Neural cell (in vitro differentiated cells): ENCODE measurements around the gene ACP6. TPM values are rescaled to one million over a fixed set of nuclear protein-coding genes. Genes with fewer than 3 reads are reported as not detected.

ENCODE experiments used
- H2AFZ ChIP-seq: fragments of 200-600, 300-800 bp; sonication (generic), shearing (Covaris generic); 2 replicates; pipeline ENCODE4 v1.6.0; 2014; ENCODE audit warnings: low read depth, mild to moderate bottlenecking, antibody characterized with exemption, low read length, moderate library complexity
- H3F3A ChIP-seq: fragments of 200-600 bp; shearing (Covaris generic); 2 replicates; pipeline ENCODE4 v1.6.1; 2016; ENCODE audit warnings: mild to moderate bottlenecking, moderate library complexity, mixed read lengths, antibody characterized with exemption, low read length; ENCODE audit not compliant: insufficient read depth, poor library complexity, severe bottlenecking
- H3K27ac ChIP-seq: fragments of 200-600, 300-800 bp; sonication (generic), shearing (Covaris generic); 2 replicates; pipeline ENCODE4 v1.5.1; 2014; ENCODE audit warnings: mild to moderate bottlenecking, low read length, moderate library complexity
- H3K27me3 ChIP-seq: fragments of 300-800, 200-600 bp; sonication (generic), shearing (Covaris generic); 2 replicates; pipeline ENCODE4 v1.6.0; 2014; ENCODE audit warnings: mild to moderate bottlenecking, low read depth, low read length, moderate library complexity; ENCODE audit not compliant: insufficient read depth
- H3K36me3 ChIP-seq: fragments of 300-800, 200-600 bp; sonication (generic), shearing (Covaris generic); 2 replicates; pipeline ENCODE4 v1.5.1; 2014; ENCODE audit warnings: mild to moderate bottlenecking, antibody characterized with exemption, low read length, moderate library complexity; ENCODE audit not compliant: insufficient read depth
- H3K4me2 ChIP-seq: fragments of 300-800, 200-600 bp; sonication (generic), shearing (Covaris generic); 2 replicates; pipeline ENCODE4 v1.6.0; 2014; ENCODE audit warnings: mild to moderate bottlenecking, low read length
- H3K4me3 ChIP-seq: fragments of 300-800, 200-600 bp; sonication (generic), shearing (Covaris generic); 2 replicates; pipeline ENCODE4 v1.5.1; 2014; ENCODE audit warnings: mild to moderate bottlenecking, low read length, moderate library complexity
- H3K79me2 ChIP-seq: fragments of 200-600 bp; shearing (Covaris generic); replicated peaks from 2 replicates; pipeline ENCODE4 v1.6.0; 2014; ENCODE audit warnings: mild to moderate bottlenecking, low read length, moderate library complexity; ENCODE audit not compliant: insufficient read depth
- H3K9ac ChIP-seq: fragments of 300-800, 200-600 bp; sonication (generic), shearing (Covaris generic); 2 replicates; pipeline ENCODE4 v1.6.1; 2016; ENCODE audit warnings: mild to moderate bottlenecking, low read length, mixed read lengths
- H3K9me2 ChIP-seq: fragments of 200-600 bp; shearing (Covaris generic); 2 replicates; pipeline ENCODE4 v1.6.1; 2016; ENCODE audit warnings: mild to moderate bottlenecking, low read length, mixed read lengths; ENCODE audit not compliant: insufficient read depth
- H3K9me3 ChIP-seq: fragments of 200-600, 300-800 bp; sonication (generic), shearing (Covaris generic); 2 replicates; pipeline ENCODE4 v1.6.1; 2016; ENCODE audit warnings: mild to moderate bottlenecking, mixed run types, low read length, moderate library complexity, mixed read lengths
- H4K20me1 ChIP-seq: fragments of 200-600 bp; shearing (Covaris generic); 2 replicates; pipeline ENCODE4 v1.6.1; 2016; ENCODE audit warnings: mild to moderate bottlenecking, mixed run types; ENCODE audit not compliant: insufficient read depth
- CTCF ChIP-seq: fragments of 450-650 bp; IDR thresholded peaks from 2 replicates; pipeline ENCODE4 v1.5.1; 2014; ENCODE audit warnings: antibody characterized with exemption, mild to moderate bottlenecking, moderate library complexity; ENCODE audit not compliant: poor library complexity, severe bottlenecking
- EP300 ChIP-seq: fragments of 450-650 bp; conservative IDR thresholded peaks from 2 replicates; pipeline ENCODE4 v1.6.1; 2014; ENCODE audit warnings: antibody characterized with exemption, mild to moderate bottlenecking, moderate library complexity; ENCODE audit not compliant: poor library complexity, severe bottlenecking
- EZH2 ChIP-seq: fragments of 200-600, 300-800 bp; shearing (Covaris generic), sonication (generic); IDR thresholded peaks from 2 replicates; pipeline ENCODE4 v1.6.1; 2014; ENCODE audit warnings: antibody characterized with exemption, low read length, borderline replicate concordance, mild to moderate bottlenecking; ENCODE audit not compliant: insufficient read depth, poor library complexity, severe bottlenecking
- MXI1 ChIP-seq: fragments of 450-650 bp; conservative IDR thresholded peaks from 2 replicates; pipeline ENCODE4 v1.6.1; 2014; ENCODE audit warnings: antibody characterized with exemption, mild to moderate bottlenecking; ENCODE audit not compliant: poor library complexity, severe bottlenecking
- POLR2AphosphoS5 ChIP-seq: IDR thresholded peaks from 2 replicates; pipeline ENCODE4 v1.6.1; 2012
- RAD21 ChIP-seq: fragments of 450-650 bp; conservative IDR thresholded peaks from 2 replicates; pipeline ENCODE4 v1.6.1; 2014; ENCODE audit warnings: antibody characterized with exemption, mild to moderate bottlenecking, moderate library complexity
- REST ChIP-seq: IDR thresholded peaks from 2 replicates; pipeline ENCODE4 v1.6.1; 2012; ENCODE audit warnings: borderline replicate concordance
- SMC3 ChIP-seq: fragments of 450-650 bp; conservative IDR thresholded peaks from 2 replicates; pipeline ENCODE4 v1.6.1; 2014; ENCODE audit warnings: antibody characterized with exemption, mild to moderate bottlenecking, moderate library complexity; ENCODE audit not compliant: poor library complexity
- TAF1 ChIP-seq: IDR thresholded peaks from 2 replicates; pipeline ENCODE4 v1.6.1; 2012; ENCODE audit warnings: low read depth
- polyA plus RNA-seq: library from polyadenylated mRNA; depleted of rRNA; stranded (reverse); fragments of >200 nt; gene quantifications from 2 replicates; pipeline ENCODE4 v1.2.3, GENCODE V29; 2014

Gene ACP6
- polyA plus RNA-seq, 1 donor from 2014 or later = 2.9 TPM

GRCh38 chr1:147608596-147608995, 61.7 kb downstream of the ACP6 start:
- Histone ChIP-seq H3K79me2 (peaks cover 32% of the 10 kb centered on the region), H3K36me3 (peaks cover 11% of the 10 kb centered on the region), H3K27me3 (no peaks in the 10 kb centered on the region), H4K20me1 (no peaks in the 10 kb centered on the region), H3K4me3 (no peak overlapping the region), H3K27ac (no peak overlapping the region), H2AFZ (no peak overlapping the region), H3K9ac (no peak overlapping the region), H3K9me2 (no peaks in the 10 kb centered on the region), H3K4me2 (no peak overlapping the region), H3K9me3 (no peaks in the 10 kb centered on the region), H3F3A (no peaks in the 10 kb centered on the region)
- TF ChIP-seq POLR2AphosphoS5 = no peak
- no peak for TF ChIP-seq SMC3
- no peak for TF ChIP-seq EP300
- no peak for TF ChIP-seq CTCF
- TF ChIP-seq REST = no peak
- no peak for TF ChIP-seq TAF1
- TF ChIP-seq MXI1 = no peak
- TF ChIP-seq EZH2 = no peak
- no peak for TF ChIP-seq RAD21

GRCh38 chr1:147605591-147605990, 64.7 kb downstream of the ACP6 start:
- Histone ChIP-seq H4K20me1 (no peaks in the 10 kb centered on the region), H3F3A (peaks cover 2% of the 10 kb centered on the region), H3K9me2 (no peaks in the 10 kb centered on the region), H3K27ac (no peak overlapping the region), H3K36me3 (peaks cover 4% of the 10 kb centered on the region), H3K79me2 (peaks cover 59% of the 10 kb centered on the region), H3K27me3 (no peaks in the 10 kb centered on the region), H3K9ac (no peak overlapping the region), H3K9me3 (no peaks in the 10 kb centered on the region), H3K4me2 (no peak overlapping the region), H3K4me3 (no peak overlapping the region), H2AFZ (no peak overlapping the region)
- TF ChIP-seq REST (no peak), SMC3 (no peak), TAF1 (no peak), CTCF (no peak), RAD21 (no peak), MXI1 (no peak), EP300 (no peak), EZH2 (no peak), POLR2AphosphoS5 (no peak)
